ENCODE measurements around the gene CHIC2. TPM values are rescaled to one million over a fixed set of nuclear protein-coding genes. Genes with fewer than 3 reads are reported as not detected.

The CHIC2 gene
- total RNA-seq, 1 experiment from 2014 or later: 16.5 TPM

DNA sequence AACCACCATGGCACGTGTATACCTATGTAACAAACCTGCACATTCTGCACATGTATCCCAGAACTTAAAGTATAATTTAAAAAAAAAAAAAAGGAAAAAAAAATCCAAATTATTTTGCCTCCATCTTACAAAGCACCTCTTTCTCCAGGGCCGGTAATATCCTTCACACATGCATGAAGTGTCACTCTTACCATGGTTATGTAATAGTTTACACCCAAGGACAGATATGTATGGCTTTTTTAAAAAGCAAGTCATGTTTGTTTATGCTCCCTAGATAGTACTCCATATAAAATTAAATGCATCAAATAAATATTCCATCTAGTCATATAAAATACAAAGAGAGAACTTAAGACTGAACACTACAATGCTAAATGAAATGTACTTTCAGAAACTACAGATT, 22.5 kb downstream of the CHIC2 start:
- H3K27ac Mint-ChIP-seq (ENCODE audit: unreplicated experiment): no peak overlapping the region
- H3K9me3 Mint-ChIP-seq (ENCODE audit: low read depth, unreplicated experiment): no peaks in the 10 kb centered on the region
- H3K27me3 Mint-ChIP-seq (ENCODE audit: unreplicated experiment): no peaks in the 10 kb centered on the region
- DNase-seq: no peak
- no peaks in the 10 kb centered on the region for H3K36me3 Mint-ChIP-seq (ENCODE audit: insufficient read depth, unreplicated experiment)
- no TSS peak for BruUV-seq (replicated peaks)
- CTCF ChIA-PET: no interaction called here
- intact Hi-C loops (cut with micrococcal nuclease; ENCODE audit: unreplicated experiment): no loop called here
- H3K4me1 Mint-ChIP-seq (ENCODE audit: low read depth, unreplicated experiment): no peaks in the 10 kb centered on the region
- TF ChIP-seq, protein P1, sequence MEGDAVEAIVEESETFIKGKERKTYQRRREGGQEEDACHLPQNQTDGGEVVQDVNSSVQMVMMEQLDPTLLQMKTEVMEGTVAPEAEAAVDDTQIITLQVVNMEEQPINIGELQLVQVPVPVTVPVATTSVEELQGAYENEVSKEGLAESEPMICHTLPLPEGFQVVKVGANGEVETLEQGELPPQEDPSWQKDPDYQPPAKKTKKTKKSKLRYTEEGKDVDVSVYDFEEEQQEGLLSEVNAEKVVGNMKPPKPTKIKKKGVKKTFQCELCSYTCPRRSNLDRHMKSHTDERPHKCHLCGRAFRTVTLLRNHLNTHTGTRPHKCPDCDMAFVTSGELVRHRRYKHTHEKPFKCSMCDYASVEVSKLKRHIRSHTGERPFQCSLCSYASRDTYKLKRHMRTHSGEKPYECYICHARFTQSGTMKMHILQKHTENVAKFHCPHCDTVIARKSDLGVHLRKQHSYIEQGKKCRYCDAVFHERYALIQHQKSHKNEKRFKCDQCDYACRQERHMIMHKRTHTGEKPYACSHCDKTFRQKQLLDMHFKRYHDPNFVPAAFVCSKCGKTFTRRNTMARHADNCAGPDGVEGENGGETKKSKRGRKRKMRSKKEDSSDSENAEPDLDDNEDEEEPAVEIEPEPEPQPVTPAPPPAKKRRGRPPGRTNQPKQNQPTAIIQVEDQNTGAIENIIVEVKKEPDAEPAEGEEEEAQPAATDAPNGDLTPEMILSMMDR (IDR thresholded peaks at IDR 0.05; ENCODE audit: unreplicated experiment): no peak
- no peak overlapping the region for H3K4me3 Mint-ChIP-seq (ENCODE audit: low read depth, unreplicated experiment)

DNA sequence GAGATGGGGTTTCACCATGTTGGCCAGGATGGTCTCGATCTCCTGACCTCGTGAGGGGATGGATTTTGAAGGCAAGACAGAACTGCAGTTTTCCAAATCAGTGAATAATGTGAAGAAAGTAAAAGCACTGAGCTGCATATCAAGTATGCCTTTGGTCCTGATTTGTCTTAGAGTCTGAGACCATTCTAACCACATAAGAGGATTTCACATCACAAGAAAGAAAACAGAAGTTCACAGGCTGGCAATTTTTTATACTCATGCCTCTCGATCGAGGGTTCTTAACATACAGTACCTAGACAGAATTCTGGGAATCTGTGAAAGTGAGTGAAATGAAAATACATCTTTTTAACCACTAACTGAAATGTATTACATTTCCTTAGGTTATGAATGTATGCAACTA, 23.3 kb downstream of the CHIC2 start:
- DNase-seq: no peak
- Mint-ChIP-seq H3K27ac (ENCODE audit: unreplicated experiment) (no peak overlapping the region), H3K36me3 (ENCODE audit: insufficient read depth, unreplicated experiment) (no peaks in the 10 kb centered on the region), H3K4me3 (ENCODE audit: low read depth, unreplicated experiment) (no peak overlapping the region), H3K4me1 (ENCODE audit: low read depth, unreplicated experiment) (no peaks in the 10 kb centered on the region), H3K9me3 (ENCODE audit: low read depth, unreplicated experiment) (no peaks in the 10 kb centered on the region), H3K27me3 (ENCODE audit: unreplicated experiment) (no peaks in the 10 kb centered on the region)
- no TSS peak for BruUV-seq (replicated peaks)
- TF ChIP-seq, protein P1 (IDR thresholded peaks at IDR 0.05; ENCODE audit: unreplicated experiment): no peak
- intact Hi-C loops (cut with micrococcal nuclease; ENCODE audit: unreplicated experiment): no loop called here
- CTCF ChIA-PET: interaction anchor here (0.6 kb wide), 1 partner anchor 58 kb away, joined by 4 read pairs; no protein-coding TSS in a partner anchor

DNA sequence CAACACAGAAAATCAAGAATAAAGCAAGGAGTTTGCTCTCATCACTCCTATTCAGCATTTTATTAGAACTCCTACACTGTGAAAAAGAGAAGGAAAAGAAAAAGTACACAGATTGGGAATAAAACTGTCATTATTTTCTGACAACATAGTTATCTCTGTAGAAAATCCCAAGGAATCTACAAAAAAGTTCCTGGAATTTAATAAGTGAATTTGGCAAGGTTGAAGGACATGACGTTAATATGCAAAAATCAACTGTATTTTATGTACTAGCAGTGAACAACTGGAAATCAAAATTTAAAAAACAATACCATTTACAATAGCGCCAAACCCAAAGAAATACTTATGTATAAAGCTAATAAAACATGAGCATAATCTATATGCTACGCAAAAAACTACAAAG, 26.3 kb downstream of the CHIC2 start:
- Mint-ChIP-seq H3K4me3 (ENCODE audit: low read depth, unreplicated experiment) (no peak overlapping the region), H3K36me3 (ENCODE audit: insufficient read depth, unreplicated experiment) (peaks cover 6% of the 10 kb centered on the region), H3K27ac (ENCODE audit: unreplicated experiment) (no peak overlapping the region), H3K27me3 (ENCODE audit: unreplicated experiment) (no peaks in the 10 kb centered on the region), H3K4me1 (ENCODE audit: low read depth, unreplicated experiment) (no peaks in the 10 kb centered on the region), H3K9me3 (ENCODE audit: low read depth, unreplicated experiment) (no peaks in the 10 kb centered on the region)
- no TSS peak for BruUV-seq (replicated peaks)
- intact Hi-C loops (cut with micrococcal nuclease; ENCODE audit: unreplicated experiment): no loop called here
- CTCF ChIA-PET: no interaction called here
- no peak for DNase-seq
- TF ChIP-seq, protein P1 (IDR thresholded peaks at IDR 0.05; ENCODE audit: unreplicated experiment): no peak

DNA sequence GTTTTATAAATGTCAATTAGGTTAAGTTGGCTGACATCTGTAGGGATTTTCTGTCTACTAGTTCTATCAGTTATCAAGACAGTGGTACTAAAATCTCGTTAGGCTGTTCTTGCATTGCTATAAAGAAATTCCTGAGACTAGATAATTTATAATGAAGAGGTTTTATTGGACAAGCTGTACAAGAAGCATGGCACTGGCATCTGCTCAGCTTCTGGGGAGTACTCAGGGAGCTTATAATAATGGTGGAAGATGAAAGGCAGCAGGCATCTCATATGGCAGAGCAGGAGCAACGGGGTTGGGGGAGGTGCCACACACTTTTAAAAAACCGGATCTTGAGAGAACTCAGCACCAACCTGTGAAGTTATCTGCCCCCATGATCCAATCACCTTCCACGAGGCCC, 28.2 kb downstream of the CHIC2 start:
- TF ChIP-seq, protein P1 (IDR thresholded peaks at IDR 0.05; ENCODE audit: unreplicated experiment): no peak
- no peak for DNase-seq
- no peaks in the 10 kb centered on the region for H3K9me3 Mint-ChIP-seq (ENCODE audit: low read depth, unreplicated experiment)
- no TSS peak for BruUV-seq (replicated peaks)
- H3K4me1 Mint-ChIP-seq (ENCODE audit: low read depth, unreplicated experiment): no peaks in the 10 kb centered on the region
- CTCF ChIA-PET: no interaction called here
- intact Hi-C loops (cut with micrococcal nuclease; ENCODE audit: unreplicated experiment): no loop called here
- H3K27ac Mint-ChIP-seq (ENCODE audit: unreplicated experiment): no peak overlapping the region
- no peak overlapping the region for H3K4me3 Mint-ChIP-seq (ENCODE audit: low read depth, unreplicated experiment)
- H3K27me3 Mint-ChIP-seq (ENCODE audit: unreplicated experiment): no peaks in the 10 kb centered on the region
- H3K36me3 Mint-ChIP-seq (ENCODE audit: insufficient read depth, unreplicated experiment): peaks cover 6% of the 10 kb centered on the region
